GM12892 (cell line): ENCODE results near the gene TP53I3.

Experiments used
- POLR2A ChIP-seq: IDR thresholded peaks from 2 replicates; pipeline ENCODE4 v1.6.1; 2011; ENCODE audit warnings: low read depth, low read length, control low read depth
- TAF1 ChIP-seq: IDR thresholded peaks from 2 replicates; pipeline ENCODE4 v1.6.1; 2011; ENCODE audit warnings: low read depth, mild to moderate bottlenecking, control low read depth, low read length, borderline replicate concordance

GRCh38 chr2:24125956-24126355, 41.3 kb upstream of the TP53I3 start:
- TF ChIP-seq POLR2A (no peak), TAF1 (no peak)
